Endothelial cell of umbilical vein (primary cell): ENCODE measurements around the gene TSPAN18. TPM values are rescaled to one million over a fixed set of nuclear protein-coding genes. Genes with fewer than 3 reads are reported as not detected.

ENCODE experiments used
- BruUV-seq: library from RNA; stranded (reverse); fragments of 400-500 nt; replicated peaks from 2 replicates; lab custom pipeline; 2021; lab: Mats Ljungman, UMichigan
- CTCF ChIA-PET: fragments of 300-600, 350-600 bp; sonication (Branson Sonifier 250); formaldehyde crosslinking; loops from one replicate; lab custom pipeline; 2021; ENCODE audit warnings: antibody characterized with exemption, inconsistent platforms; lab: Charles Lee
- POLR2A ChIA-PET: fragments of 300-600, 350-600 bp; sonication (Branson Sonifier 250); formaldehyde crosslinking; loops from one replicate; lab custom pipeline; 2021; ENCODE audit warnings: antibody characterized with exemption, inconsistent platforms; lab: Charles Lee
- DNase-seq: peaks from one replicate; pipeline ENCODE4 v3.0.0-alpha.2; 2011; ENCODE audit warnings: low read depth, low spot score
- FAIRE-seq: peaks from 2 replicates; lab custom pipeline; 2011; peaks lifted over from hg19 to GRCh38; lab: Jason Lieb, UNC
- H2AFZ ChIP-seq: 2 replicates; pipeline ENCODE4 v1.6.0; 2012; ENCODE audit warnings: low read depth, low read length, control low read depth, inconsistent platforms
- H3K27ac ChIP-seq: 2 replicates; pipeline ENCODE4 v1.5.1; 2011; ENCODE audit warnings: low read depth, mild to moderate bottlenecking, control low read depth, low read length, moderate library complexity; ENCODE audit not compliant: insufficient read depth
- H3K27me3 ChIP-seq, 2 experiments: 2 replicates each; pipeline versions ENCODE4 v1.6.0 to v1.6.1; 2011; ENCODE audit warnings: low read length in 2 of 2, mixed read lengths in 1 of 2; ENCODE audit not compliant: control insufficient read depth in 2 of 2, insufficient read depth in 2 of 2
- H3K36me3 ChIP-seq, 2 experiments: 2 replicates in 1 of 2; 3 replicates in 1 of 2; pipeline ENCODE4 v1.5.1; 2011; ENCODE audit warnings: low read length in 2 of 2, mild to moderate bottlenecking in 1 of 2, moderate library complexity in 1 of 2; ENCODE audit not compliant: control insufficient read depth in 2 of 2, insufficient read depth in 2 of 2; ENCODE audit errors: extremely low read depth in 1 of 2
- H3K4me1 ChIP-seq: 3 replicates; pipeline ENCODE4 v1.5.1; 2011; ENCODE audit warnings: mild to moderate bottlenecking, low read length; ENCODE audit not compliant: control insufficient read depth, insufficient read depth; ENCODE audit errors: extremely low read depth
- H3K4me2 ChIP-seq: 2 replicates; pipeline ENCODE4 v1.6.1; 2011; ENCODE audit warnings: low read length, control low read depth, mixed read lengths; ENCODE audit not compliant: insufficient read depth
- H3K4me3 ChIP-seq, 3 experiments: fragments of 200-600 bp in 1 of 3; sonication (generic), shearing (Covaris generic) in 1 of 3; replicated peaks in 1 of 3; 2 replicates each; pipeline ENCODE4 v1.5.1; 2011 to 2016; ENCODE audit warnings: control low read depth in 3 of 3, low read length in 3 of 3, mild to moderate bottlenecking in 2 of 3, inconsistent platforms in 1 of 3, low read depth in 1 of 3, moderate library complexity in 1 of 3; ENCODE audit not compliant: insufficient read depth in 1 of 3
- H3K79me2 ChIP-seq: 2 replicates; pipeline ENCODE4 v1.6.0; 2012; ENCODE audit warnings: low read length, inconsistent platforms; ENCODE audit not compliant: control insufficient read depth, insufficient read depth
- H3K9ac ChIP-seq: replicated peaks from 2 replicates; pipeline ENCODE3; 2011; ENCODE audit warnings: low read length, control low read depth; ENCODE audit not compliant: insufficient read depth; ENCODE audit errors: extremely low read depth
- H3K9me1 ChIP-seq: replicated peaks from 3 replicates; pipeline ENCODE4 v1.6.0; 2011; ENCODE audit warnings: mild to moderate bottlenecking, low read length; ENCODE audit not compliant: control insufficient read depth, insufficient read depth; ENCODE audit errors: extremely low read depth
- H3K9me3 ChIP-seq: replicated peaks from 2 replicates; pipeline ENCODE4 v1.5.1; 2012; ENCODE audit warnings: low read length, inconsistent platforms; ENCODE audit not compliant: control insufficient read depth, insufficient read depth
- H4K20me1 ChIP-seq: replicated peaks from 2 replicates; pipeline ENCODE3; 2011; ENCODE audit warnings: mild to moderate bottlenecking, low read length; ENCODE audit not compliant: control insufficient read depth, insufficient read depth; ENCODE audit errors: extremely low read depth
- EZH2 ChIP-seq: IDR thresholded peaks from 2 replicates; pipeline ENCODE4 v1.6.1; 2012; ENCODE audit warnings: borderline replicate concordance, low read depth, mild to moderate bottlenecking, moderate library complexity, low read length, inconsistent platforms; ENCODE audit not compliant: severe bottlenecking
- JUN ChIP-seq: IDR thresholded peaks from 2 replicates; pipeline ENCODE4 v1.6.1; 2011; ENCODE audit warnings: borderline replicate concordance, low read depth; ENCODE audit not compliant: insufficient read length, insufficient read depth
- MYC ChIP-seq: IDR thresholded peaks from one replicate; pipeline ENCODE4 v1.6.1; 2011; ENCODE audit warnings: mild to moderate bottlenecking, low read depth, low read length
- dilution Hi-C: fragments of 300-500 bp; cut with MboI; formaldehyde crosslinking; loops from one replicate; pipeline ENCODE4 v1.15.0; 2019; ENCODE audit warnings: low sequenced_read_pairs; ENCODE audit not compliant: extremely low pct_ligation_motif_present
- intact Hi-C: fragments of 100-400 bp; cut with micrococcal nuclease; formaldehyde crosslinking; loops from one replicate; pipeline ENCODE4 v1.10.0; 2022
- polyA plus RNA-seq, 4 experiments: library from polyadenylated mRNA; depleted of rRNA in 3 of 4; stranded (reverse) in 3 of 4; unstranded in 1 of 4; fragments of >200 nt; gene quantifications; 2 replicates each; pipeline versions ENCODE4 v1.2.1 to v1.2.3, GENCODE V29; 2011 to 2012; ENCODE audit warnings: missing spikeins in 1 of 4
- total RNA-seq: library from RNA; stranded (reverse); gene quantifications from 2 replicates; pipeline ENCODE4 v1.2.3, GENCODE V29; 2021
- TF ChIP-seq, protein P1 (sequence below): IDR thresholded peaks from 2 replicates; pipeline ENCODE4 v1.6.1; 2011; ENCODE audit not compliant: insufficient read depth, insufficient read length

The TSPAN18 gene
- total and polyA plus RNA-seq, 2 donors (not counting 3 experiments of a cell fraction or from before 2014, with no cell fraction given) = 32.2 to 118 TPM

- no peak overlapping the region for H3K4me3 ChIP-seq
- no peak overlapping the region for H3K9ac ChIP-seq
- CTCF ChIA-PET = interaction anchor here (1.1 to 1.3 kb wide), 2 partner anchors 19 to 39 kb away, joined by 3 read pairs; no protein-coding TSS in a partner anchor
- POLR2A ChIA-PET = no interaction called here
- H3K4me1 ChIP-seq = peaks cover 19% of the 10 kb centered on the region
- no peaks in the 10 kb centered on the region for H3K27me3 ChIP-seq
- H3K4me2 ChIP-seq = no peak overlapping the region
- no peaks in the 10 kb centered on the region for H3K9me1 ChIP-seq
- dilution Hi-C loops = no loop called here
- TF ChIP-seq JUN (no peak), EZH2 (no peak)
- H3K36me3 ChIP-seq = no peaks in the 10 kb centered on the region
- H3K79me2 ChIP-seq = no peaks in the 10 kb centered on the region
- intact Hi-C loops = loop anchor here (5.0 kb wide), 1 partner anchor 80 kb away; no protein-coding TSS in a partner anchor
- H2AFZ ChIP-seq = no peak overlapping the region
- DNase-seq = no peak
- no peak overlapping the region for H3K27ac ChIP-seq
- no TSS peak for BruUV-seq
- no peaks in the 10 kb centered on the region for H3K9me3 ChIP-seq
- no peaks in the 10 kb centered on the region for H4K20me1 ChIP-seq
- FAIRE-seq = no peak
Observed at GRCh38 chr11:44811841-44812448, 85.2 kb downstream of the TSPAN18 start.

DNA sequence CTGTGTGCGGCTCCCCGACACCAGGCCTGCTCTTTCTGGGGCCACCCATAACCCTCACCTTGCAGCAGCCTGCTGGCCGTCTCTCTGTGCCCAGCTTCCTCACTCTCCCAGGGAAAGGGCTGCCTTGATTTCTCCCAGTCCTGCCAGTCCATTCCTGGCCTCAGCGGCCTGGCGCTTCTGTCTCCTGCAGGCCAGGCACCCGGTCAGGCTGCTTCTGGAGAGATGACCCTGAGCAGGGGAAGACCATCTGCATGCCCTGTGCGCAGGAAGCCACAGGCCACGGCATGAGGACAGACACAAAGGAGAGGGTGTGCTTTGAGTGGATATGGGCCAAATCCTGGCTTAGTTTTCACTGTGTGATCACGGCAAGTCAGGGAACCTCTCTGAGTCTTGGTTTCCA lies 86.2 kb downstream of the TSPAN18 start:
- Histone ChIP-seq H3K9ac (no peak overlapping the region), H3K4me3 (no peak overlapping the region), H3K27ac (no peak overlapping the region), H3K9me3 (no peaks in the 10 kb centered on the region), H4K20me1 (no peaks in the 10 kb centered on the region), H3K36me3 (no peaks in the 10 kb centered on the region), H3K9me1 (no peaks in the 10 kb centered on the region), H3K79me2 (no peaks in the 10 kb centered on the region), H3K27me3 (no peaks in the 10 kb centered on the region), H3K4me2 (no peak overlapping the region), H3K4me1 (peaks cover 29% of the 10 kb centered on the region), H2AFZ (no peak overlapping the region)
- TF ChIP-seq MYC = no peak
- TF ChIP-seq, protein P1, sequence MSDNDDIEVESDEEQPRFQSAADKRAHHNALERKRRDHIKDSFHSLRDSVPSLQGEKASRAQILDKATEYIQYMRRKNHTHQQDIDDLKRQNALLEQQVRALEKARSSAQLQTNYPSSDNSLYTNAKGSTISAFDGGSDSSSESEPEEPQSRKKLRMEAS = no peak
- dilution Hi-C loops (no loop called here), intact Hi-C loops (loop anchor here (5.0 kb wide), 1 partner anchor 79 kb away; no protein-coding TSS in a partner anchor)
- ChIA-PET POLR2A (interaction anchor here (0.6 kb wide), 1 partner anchor 9 kb away, joined by 4 read pairs; no protein-coding TSS in a partner anchor), CTCF (interaction anchor here (1.1 to 1.3 kb wide), 2 partner anchors 20 to 40 kb away, joined by 3 read pairs; no protein-coding TSS in a partner anchor)
- DNase-seq = peak; percentile 63
- BruUV-seq = no TSS peak
- FAIRE-seq = no peak
